ENCODE data around the gene CAVIN2.

CAVIN2 gene

GRCh38 chr2:191859681-191860080, 12.8 kb upstream of the CAVIN2 start:
- no peaks in the 10 kb centered on the region for H3K36me3 ChIP-seq (ENCODE audit: control insufficient read depth in 1 of 2, insufficient read depth in 2 of 2, low read length in 2 of 2)
- no peak overlapping the region for H4K8ac ChIP-seq (ENCODE audit: low read depth, low read length)
- no peak overlapping the region for H3K18ac ChIP-seq (ENCODE audit: low read length)
- H3K14ac ChIP-seq (ENCODE audit: low read length): no peak overlapping the region
- H3K23ac ChIP-seq (ENCODE audit: low read length): no peak overlapping the region
- no peaks in the 10 kb centered on the region for H3K27me3 ChIP-seq (ENCODE audit: insufficient read depth, low read length)
- no peak overlapping the region for H2AK5ac ChIP-seq (ENCODE audit: low read length)
- no CpG with 5 or more reads among the region's 1 CpG for WGBS (ENCODE audit: extremely low coverage, insufficient coverage, insufficient read length)
- H2AFZ ChIP-seq (ENCODE audit: insufficient read depth, low read length, poor library complexity): no peak overlapping the region
- DNase-seq: no peak
- H3K9ac ChIP-seq (ENCODE audit: low read length): no peak overlapping the region
- no peak overlapping the region for H4K91ac ChIP-seq (ENCODE audit: low read depth, low read length)
- no peak overlapping the region for H3K4me3 ChIP-seq (ENCODE audit: low read depth, low read length)
- no peak overlapping the region for H4K12ac ChIP-seq (ENCODE audit: low read depth, low read length)
- no peak overlapping the region for H2BK120ac ChIP-seq (ENCODE audit: insufficient read depth, low read length, poor library complexity)
- H3K4me2 ChIP-seq (ENCODE audit: low read length): no peak overlapping the region
- no peak overlapping the region for H3K27ac ChIP-seq (ENCODE audit: low read depth, low read length)
- no peaks in the 10 kb centered on the region for H3K79me1 ChIP-seq (ENCODE audit: low read length)
- no peak overlapping the region for H2BK5ac ChIP-seq (ENCODE audit: low read depth, low read length, poor library complexity)
- no peaks in the 10 kb centered on the region for H3K9me3 ChIP-seq (ENCODE audit: insufficient read depth, low read depth, low read length)
- H3K4me1 ChIP-seq (ENCODE audit: control insufficient read depth in 1 of 2, insufficient read depth in 2 of 2, low read length in 2 of 2): peaks cover 0 to under 1% of the 10 kb centered on the region in 2 experiments
- no peaks in the 10 kb centered on the region for H3K79me2 ChIP-seq (ENCODE audit: control insufficient read depth, insufficient read depth, low read length, poor library complexity)
- H2BK12ac ChIP-seq (ENCODE audit: low read length): no peak overlapping the region
- H3K4ac ChIP-seq (ENCODE audit: low read depth, low read length): no peak overlapping the region

DNA sequence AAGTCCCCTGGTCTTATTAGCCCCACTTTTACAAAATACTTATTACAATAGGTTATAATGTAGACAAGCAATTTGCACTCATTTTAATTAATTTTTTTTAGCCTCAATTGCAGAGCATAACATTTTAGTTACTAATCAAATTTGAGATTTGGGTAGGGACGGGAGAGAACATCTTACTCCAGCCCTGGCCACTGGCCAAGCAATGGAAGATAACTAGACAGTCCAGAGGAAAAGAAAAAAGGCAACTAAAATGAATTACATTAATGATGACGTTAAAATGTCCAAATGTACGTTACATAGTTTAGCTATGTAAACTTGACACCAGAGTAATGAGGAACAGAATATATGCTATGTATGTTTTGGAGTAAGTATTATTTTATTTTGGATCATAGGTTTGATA, 11.0 kb upstream of the CAVIN2 start:
- H3K4me1 ChIP-seq (ENCODE audit: control insufficient read depth in 1 of 2, insufficient read depth in 2 of 2, low read length in 2 of 2): no peaks in the 10 kb centered on the region
- H3K36me3 ChIP-seq (ENCODE audit: control insufficient read depth in 1 of 2, insufficient read depth in 2 of 2, low read length in 2 of 2): no peaks in the 10 kb centered on the region
- no peak overlapping the region for H3K4me2 ChIP-seq (ENCODE audit: low read length)
- no peaks in the 10 kb centered on the region for H3K79me2 ChIP-seq (ENCODE audit: control insufficient read depth, insufficient read depth, low read length, poor library complexity)
- no peaks in the 10 kb centered on the region for H3K9me3 ChIP-seq (ENCODE audit: insufficient read depth, low read depth, low read length)
- H2BK120ac ChIP-seq (ENCODE audit: insufficient read depth, low read length, poor library complexity): no peak overlapping the region
- H3K9ac ChIP-seq (ENCODE audit: low read length): no peak overlapping the region
- H4K12ac ChIP-seq (ENCODE audit: low read depth, low read length): no peak overlapping the region
- no peak overlapping the region for H3K27ac ChIP-seq (ENCODE audit: low read depth, low read length)
- no peak overlapping the region for H3K23ac ChIP-seq (ENCODE audit: low read length)
- no peak overlapping the region for H3K14ac ChIP-seq (ENCODE audit: low read length)
- H2BK5ac ChIP-seq (ENCODE audit: low read depth, low read length, poor library complexity): no peak overlapping the region
- no peak overlapping the region for H3K4me3 ChIP-seq (ENCODE audit: low read depth, low read length)
- H4K8ac ChIP-seq (ENCODE audit: low read depth, low read length): no peak overlapping the region
- H2AK5ac ChIP-seq (ENCODE audit: low read length): no peak overlapping the region
- no peak overlapping the region for H3K4ac ChIP-seq (ENCODE audit: low read depth, low read length)
- H2AFZ ChIP-seq (ENCODE audit: insufficient read depth, low read length, poor library complexity): no peak overlapping the region
- no peaks in the 10 kb centered on the region for H3K27me3 ChIP-seq (ENCODE audit: insufficient read depth, low read length)
- H4K91ac ChIP-seq (ENCODE audit: low read depth, low read length): no peak overlapping the region
- H3K79me1 ChIP-seq (ENCODE audit: low read length): no peaks in the 10 kb centered on the region
- DNase-seq: no peak
- H3K18ac ChIP-seq (ENCODE audit: low read length): no peak overlapping the region
- WGBS (ENCODE audit: extremely low coverage, insufficient coverage, insufficient read length): no CpG with 5 or more reads among the region's 3 CpGs
- no peak overlapping the region for H2BK12ac ChIP-seq (ENCODE audit: low read length)

GRCh38 chr2:191857259-191857805, 10.4 kb upstream of the CAVIN2 start:
- DNase-seq: no peak
- H3K4me2 ChIP-seq (ENCODE audit: low read length): no peak overlapping the region
- no peak overlapping the region for H2BK120ac ChIP-seq (ENCODE audit: insufficient read depth, low read length, poor library complexity)
- no peak overlapping the region for H3K14ac ChIP-seq (ENCODE audit: low read length)
- H3K18ac ChIP-seq (ENCODE audit: low read length): no peak overlapping the region
- no peak overlapping the region for H4K8ac ChIP-seq (ENCODE audit: low read depth, low read length)
- no peaks in the 10 kb centered on the region for H3K36me3 ChIP-seq (ENCODE audit: control insufficient read depth in 1 of 2, insufficient read depth in 2 of 2, low read length in 2 of 2)
- no peaks in the 10 kb centered on the region for H3K27me3 ChIP-seq (ENCODE audit: insufficient read depth, low read length)
- no peak overlapping the region for H4K12ac ChIP-seq (ENCODE audit: low read depth, low read length)
- no peak overlapping the region for H3K27ac ChIP-seq (ENCODE audit: low read depth, low read length)
- no peak overlapping the region for H2BK5ac ChIP-seq (ENCODE audit: low read depth, low read length, poor library complexity)
- no peaks in the 10 kb centered on the region for H3K4me1 ChIP-seq (ENCODE audit: control insufficient read depth in 1 of 2, insufficient read depth in 2 of 2, low read length in 2 of 2)
- H3K9me3 ChIP-seq (ENCODE audit: insufficient read depth, low read depth, low read length): no peaks in the 10 kb centered on the region
- H3K9ac ChIP-seq (ENCODE audit: low read length): no peak overlapping the region
- H2BK12ac ChIP-seq (ENCODE audit: low read length): no peak overlapping the region
- no peaks in the 10 kb centered on the region for H3K79me2 ChIP-seq (ENCODE audit: control insufficient read depth, insufficient read depth, low read length, poor library complexity)
- WGBS (ENCODE audit: extremely low coverage, insufficient coverage, insufficient read length): no CpG with 5 or more reads among the region's 2 CpGs
- H3K4me3 ChIP-seq (ENCODE audit: low read depth, low read length): no peak overlapping the region
- H4K91ac ChIP-seq (ENCODE audit: low read depth, low read length): no peak overlapping the region
- H3K4ac ChIP-seq (ENCODE audit: low read depth, low read length): no peak overlapping the region
- no peaks in the 10 kb centered on the region for H3K79me1 ChIP-seq (ENCODE audit: low read length)
- no peak overlapping the region for H2AK5ac ChIP-seq (ENCODE audit: low read length)
- no peak overlapping the region for H3K23ac ChIP-seq (ENCODE audit: low read length)
- H2AFZ ChIP-seq (ENCODE audit: insufficient read depth, low read length, poor library complexity): no peak overlapping the region

DNA sequence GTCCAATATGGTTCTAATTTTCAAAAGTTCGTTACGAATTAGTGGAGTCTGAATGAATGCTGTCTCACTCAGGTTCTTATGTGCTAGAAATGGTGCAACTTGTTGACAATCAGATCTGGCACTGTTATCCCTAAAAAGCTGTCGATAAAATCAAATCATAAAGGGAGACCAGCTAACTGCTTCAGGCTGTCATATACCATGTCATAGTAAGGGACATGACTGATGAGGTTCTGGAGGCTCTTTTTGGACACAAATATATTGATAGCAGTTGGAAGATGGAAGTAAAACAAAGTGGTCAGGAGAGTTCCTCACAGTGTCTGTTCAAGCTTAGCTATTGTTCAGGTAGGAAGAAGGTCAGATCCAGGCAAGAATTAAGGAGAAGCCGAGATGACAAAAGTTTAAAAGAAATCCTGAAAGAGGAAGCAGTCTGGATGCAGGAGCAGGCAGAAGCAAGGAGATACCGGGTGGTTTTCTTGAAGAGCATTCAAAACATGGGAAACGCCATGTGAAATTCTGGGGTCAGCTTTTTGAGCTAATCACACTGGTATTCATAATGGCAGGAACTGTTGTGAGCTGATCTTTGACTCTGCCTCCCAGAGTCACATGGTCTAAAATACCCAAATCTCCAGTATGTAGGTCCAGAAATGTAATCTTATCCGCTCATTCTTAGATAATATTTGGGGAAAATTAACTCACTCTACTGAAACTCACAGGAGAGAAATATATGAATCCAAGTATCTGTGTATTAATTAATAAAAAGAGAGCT, 9.4 kb upstream of the CAVIN2 start:
- Histone ChIP-seq H3K4me3 (ENCODE audit: low read depth, low read length) (no peak overlapping the region), H3K27me3 (ENCODE audit: insufficient read depth, low read length) (no peaks in the 10 kb centered on the region), H2BK12ac (ENCODE audit: low read length) (no peak overlapping the region), H3K18ac (ENCODE audit: low read length) (no peak overlapping the region), H3K27ac (ENCODE audit: low read depth, low read length) (no peak overlapping the region), H3K4me1 (ENCODE audit: control insufficient read depth in 1 of 2, insufficient read depth in 2 of 2, low read length in 2 of 2) (no peaks in the 10 kb centered on the region), H4K8ac (ENCODE audit: low read depth, low read length) (no peak overlapping the region), H3K79me2 (ENCODE audit: control insufficient read depth, insufficient read depth, low read length, poor library complexity) (no peaks in the 10 kb centered on the region), H2AFZ (ENCODE audit: insufficient read depth, low read length, poor library complexity) (no peak overlapping the region), H4K91ac (ENCODE audit: low read depth, low read length) (no peak overlapping the region), H3K9ac (ENCODE audit: low read length) (no peak overlapping the region), H3K4me2 (ENCODE audit: low read length) (no peak overlapping the region), H2AK5ac (ENCODE audit: low read length) (no peak overlapping the region), H3K4ac (ENCODE audit: low read depth, low read length) (no peak overlapping the region), H3K9me3 (ENCODE audit: insufficient read depth, low read depth, low read length) (no peaks in the 10 kb centered on the region), H2BK5ac (ENCODE audit: low read depth, low read length, poor library complexity) (no peak overlapping the region), H3K79me1 (ENCODE audit: low read length) (no peaks in the 10 kb centered on the region), H3K23ac (ENCODE audit: low read length) (no peak overlapping the region), H3K36me3 (ENCODE audit: control insufficient read depth in 1 of 2, insufficient read depth in 2 of 2, low read length in 2 of 2) (no peaks in the 10 kb centered on the region), H2BK120ac (ENCODE audit: insufficient read depth, low read length, poor library complexity) (no peak overlapping the region), H3K14ac (ENCODE audit: low read length) (no peak overlapping the region), H4K12ac (ENCODE audit: low read depth, low read length) (no peak overlapping the region)
- DNase-seq: no peak
- no CpG with 5 or more reads among the region's 7 CpGs for WGBS (ENCODE audit: extremely low coverage, insufficient coverage, insufficient read length)

Measured in trophoblast cell (in vitro differentiated cells and primary cell).